Globus pallidus (tissue), 1 donor: ENCODE results near the gene CKMT2.

Experiments used
- DNase-seq: peaks from one replicate; pipeline ENCODE4 v3.0.0-alpha.2; 2015; ENCODE audit warnings: low spot score

The CKMT2 gene

GRCh38 chr5:81216152-81216551 lies 17.0 kb upstream of the CKMT2 start:
- no peak for DNase-seq

GRCh38 chr5:81219389-81219788 lies 13.7 kb upstream of the CKMT2 start:
- no peak for DNase-seq

GRCh38 chr5:81222285-81222684 lies 10.8 kb upstream of the CKMT2 start:
- DNase-seq, result no peak

- DNase-seq, result no peak
Observed at GRCh38 chr5:81225463-81225862, 7.7 kb upstream of the CKMT2 start.

- no peak for DNase-seq
Observed at GRCh38 chr5:81226286-81226685, 6.8 kb upstream of the CKMT2 start.

GRCh38 chr5:81226949-81227348 lies 6.2 kb upstream of the CKMT2 start:
- no peak for DNase-seq

GRCh38 chr5:81228084-81228483 lies 5.0 kb upstream of the CKMT2 start:
- no peak for DNase-seq

GRCh38 chr5:81230416-81230815 lies 2.7 kb upstream of the CKMT2 start:
- no peak for DNase-seq

- peak; percentile 28 for DNase-seq
Observed at GRCh38 chr5:81232464-81233079, 550 bp upstream of the CKMT2 start.

GRCh38 chr5:81234299-81234698 lies 1.2 kb downstream of the CKMT2 start:
- DNase-seq, result no peak

GRCh38 chr5:81234801-81235200 lies 1.7 kb downstream of the CKMT2 start:
- DNase-seq, result no peak

- no peak for DNase-seq
Observed at GRCh38 chr5:81235287-81236072, 2.4 kb downstream of the CKMT2 start.

- no peak for DNase-seq
Observed at GRCh38 chr5:81238460-81238859, 5.3 kb downstream of the CKMT2 start.

GRCh38 chr5:81239613-81240012 lies 6.5 kb downstream of the CKMT2 start:
- DNase-seq, result peak; percentile 49

GRCh38 chr5:81241001-81241400 lies 7.9 kb downstream of the CKMT2 start:
- DNase-seq, result no peak

- DNase-seq, result no peak
Observed at GRCh38 chr5:81241961-81242648, 9.0 kb downstream of the CKMT2 start.

- no peak for DNase-seq
Observed at GRCh38 chr5:81242906-81243436, 9.8 kb downstream of the CKMT2 start.

GRCh38 chr5:81244451-81244850 lies 11.3 kb downstream of the CKMT2 start:
- DNase-seq, result no peak

- no peak for DNase-seq
Observed at GRCh38 chr5:81245871-81246235, 12.7 kb downstream of the CKMT2 start.

GRCh38 chr5:81246697-81247096 lies 13.6 kb downstream of the CKMT2 start:
- no peak for DNase-seq

GRCh38 chr5:81247441-81247972 lies 14.4 kb downstream of the CKMT2 start:
- DNase-seq, result peak; percentile 70

- no peak for DNase-seq
Observed at GRCh38 chr5:81249240-81249639, 16.1 kb downstream of the CKMT2 start.

GRCh38 chr5:81250004-81250403 lies 16.9 kb downstream of the CKMT2 start:
- no peak for DNase-seq
